GM21381 (cell line): ENCODE results near the gene TDRD1.

Experiments used
- ATAC-seq: cut with Tn5 transposase; IDR thresholded peaks from one replicate; pipeline ENCODE4 v1.9.1; 2021; ENCODE audit warnings: mild to moderate bottlenecking, moderate library complexity; ENCODE audit not compliant: unreplicated experiment

The TDRD1 gene

GRCh38 chr10:114174695-114175188 lies 4.4 kb upstream of the TDRD1 start:
- ATAC-seq: no peak

- no peak for ATAC-seq
These were observed 3.5 kb upstream of the TDRD1 start for GRCh38 chr10:114175667-114176066.

GRCh38 chr10:114176511-114176910 lies 2.6 kb upstream of the TDRD1 start:
- no peak for ATAC-seq

GRCh38 chr10:114179747-114180146 lies 594 bp downstream of the TDRD1 start:
- no peak for ATAC-seq

- ATAC-seq: no peak
These were observed 1.8 kb downstream of the TDRD1 start for GRCh38 chr10:114180937-114181336.

GRCh38 chr10:114181971-114182370 lies 2.8 kb downstream of the TDRD1 start:
- no peak for ATAC-seq

- no peak for ATAC-seq
These were observed 4.4 kb downstream of the TDRD1 start for GRCh38 chr10:114183563-114183962.

- no peak for ATAC-seq
These were observed 5.1 kb downstream of the TDRD1 start for GRCh38 chr10:114184276-114184675.

- no peak for ATAC-seq
These were observed 8.8 kb downstream of the TDRD1 start for GRCh38 chr10:114188001-114188400.

- no peak for ATAC-seq
These were observed 9.7 kb downstream of the TDRD1 start for GRCh38 chr10:114188900-114189299.

GRCh38 chr10:114189700-114190099 lies 10.5 kb downstream of the TDRD1 start:
- ATAC-seq: no peak

- peak; percentile 95 for ATAC-seq
These were observed 15.9 kb downstream of the TDRD1 start for GRCh38 chr10:114195079-114195478.

- no peak for ATAC-seq
These were observed 20.1 kb downstream of the TDRD1 start for GRCh38 chr10:114199239-114199638.

- ATAC-seq: no peak
These were observed 23.7 kb downstream of the TDRD1 start for GRCh38 chr10:114202812-114203211.

- no peak for ATAC-seq
These were observed 27.7 kb downstream of the TDRD1 start for GRCh38 chr10:114206902-114207301.

- no peak for ATAC-seq
These were observed 28.2 kb downstream of the TDRD1 start for GRCh38 chr10:114207349-114207748.

- ATAC-seq: no peak
These were observed 29.2 kb downstream of the TDRD1 start for GRCh38 chr10:114208351-114208750.

- ATAC-seq: no peak
These were observed 33.0 kb downstream of the TDRD1 start for GRCh38 chr10:114212153-114212552.

GRCh38 chr10:114215033-114215432 lies 35.9 kb downstream of the TDRD1 start:
- no peak for ATAC-seq

GRCh38 chr10:114220281-114220680 lies 41.1 kb downstream of the TDRD1 start:
- ATAC-seq: no peak

GRCh38 chr10:114221235-114221634 lies 42.1 kb downstream of the TDRD1 start:
- no peak for ATAC-seq

GRCh38 chr10:114223066-114223465 lies 43.9 kb downstream of the TDRD1 start:
- ATAC-seq: no peak

- ATAC-seq: no peak
These were observed 49.0 kb downstream of the TDRD1 start for GRCh38 chr10:114228156-114228555.
